H1 (cell line): ENCODE measurements around the gene ARL14EPL. TPM values are rescaled to one million over a fixed set of nuclear protein-coding genes. Genes with fewer than 3 reads are reported as not detected.

Experiments used
- CTBP2 ChIP-seq: IDR thresholded peaks from 2 replicates; pipeline ENCODE4 v1.7.0; 2011; ENCODE audit warnings: borderline replicate concordance, mild to moderate bottlenecking, moderate library complexity, mixed read lengths, low read length; ENCODE audit not compliant: insufficient read depth, insufficient read length
- JUND ChIP-seq: IDR thresholded peaks from 2 replicates; pipeline ENCODE4 v1.6.1; 2011; ENCODE audit warnings: mild to moderate bottlenecking, improper control_type of control experiment, low read length
- NRF1 ChIP-seq: IDR thresholded peaks from 2 replicates; pipeline ENCODE4 v1.6.1; 2011; ENCODE audit warnings: mild to moderate bottlenecking, low read depth, low read length, improper control_type of control experiment
- RAD21 ChIP-seq, 2 experiments: IDR thresholded peaks in 1 of 2; conservative IDR thresholded peaks in 1 of 2; 2 replicates each; pipeline ENCODE4 v1.6.1; 2011; ENCODE audit warnings: low read depth in 2 of 2, low read length in 2 of 2, improper control_type of control experiment in 1 of 2, inconsistent platforms in 1 of 2, mild to moderate bottlenecking in 1 of 2, moderate library complexity in 1 of 2
- ZNF274 ChIP-seq: IDR thresholded peaks from 2 replicates; pipeline ENCODE4 v1.7.0; 2012; ENCODE audit warnings: low read length, borderline replicate concordance; ENCODE audit errors: extremely low read depth
- polyA plus RNA-seq, 7 experiments: library from polyadenylated mRNA; depleted of rRNA in 3 of 7; stranded (reverse) in 5 of 7; unstranded in 2 of 7; fragments of >200 nt in 5 of 7; fragments of 200-250 nt in 2 of 7; gene quantifications; 1 replicate in 5 of 7; 2 replicates in 1 of 7; 4 replicates in 1 of 7; pipeline versions ENCODE4 v1.2.1 to v1.2.3, GENCODE V29; 2011 to 2013; ENCODE audit warnings: missing spikeins in 2 of 7, mixed read lengths in 2 of 7
- total RNA-seq: library from RNA; stranded (reverse); fragmentation: NEBNext Ultra II Directional; extraction: Animal tissue kit (Norgen Biotek cat#: 25700); gene quantifications from 2 replicates; pipeline ENCODE4 v1.2.1, GENCODE V29; 2021

Gene ARL14EPL
- total and polyA plus RNA-seq, 2 of the 8 experiments (the other 6 are each of a cell fraction or from before 2014, with no cell fraction given), result not detected

GRCh38 chr5:116058346-116058936 is 26.2 kb downstream of the ARL14EPL start (continued):
- TF ChIP-seq RAD21 (IDR thresholded peaks at IDR 0.05 in 1 of 2, conservative IDR thresholded peaks at IDR 0.05 in 1 of 2; ENCODE audit: low read depth in 2 of 2, low read length in 2 of 2) (no peak), ZNF274 (no peak), NRF1 (no peak), JUND (no peak), CTBP2 (no peak)
- TF ChIP-seq, all 59 proteins: peak for 0
